Endothelial cell of umbilical vein (primary cell): ENCODE results near the gene PECR. TPM values are rescaled to one million over a fixed set of nuclear protein-coding genes. Genes with fewer than 3 reads are reported as not detected.

Experiments used
- BruUV-seq: library from RNA; stranded (reverse); fragments of 400-500 nt; replicated peaks from 2 replicates; lab custom pipeline; 2021; lab: Mats Ljungman, UMichigan
- CTCF ChIA-PET: fragments of 300-600, 350-600 bp; sonication (Branson Sonifier 250); formaldehyde crosslinking; loops from one replicate; lab custom pipeline; 2021; ENCODE audit warnings: antibody characterized with exemption, inconsistent platforms; lab: Charles Lee
- POLR2A ChIA-PET: fragments of 300-600, 350-600 bp; sonication (Branson Sonifier 250); formaldehyde crosslinking; loops from one replicate; lab custom pipeline; 2021; ENCODE audit warnings: antibody characterized with exemption, inconsistent platforms; lab: Charles Lee
- DNase-seq: peaks from one replicate; pipeline ENCODE4 v3.0.0-alpha.2; 2011; ENCODE audit warnings: low read depth, low spot score
- FAIRE-seq: peaks from 2 replicates; lab custom pipeline; 2011; peaks lifted over from hg19 to GRCh38; lab: Jason Lieb, UNC
- H2AFZ ChIP-seq: 2 replicates; pipeline ENCODE4 v1.6.0; 2012; ENCODE audit warnings: low read depth, low read length, control low read depth, inconsistent platforms
- H3K27ac ChIP-seq: 2 replicates; pipeline ENCODE4 v1.5.1; 2011; ENCODE audit warnings: low read depth, mild to moderate bottlenecking, control low read depth, low read length, moderate library complexity; ENCODE audit not compliant: insufficient read depth
- H3K27me3 ChIP-seq, 2 experiments: 2 replicates each; pipeline versions ENCODE4 v1.6.0 to v1.6.1; 2011; ENCODE audit warnings: low read length in 2 of 2, mixed read lengths in 1 of 2; ENCODE audit not compliant: control insufficient read depth in 2 of 2, insufficient read depth in 2 of 2
- H3K36me3 ChIP-seq, 2 experiments: 2 replicates in 1 of 2; 3 replicates in 1 of 2; pipeline ENCODE4 v1.5.1; 2011; ENCODE audit warnings: low read length in 2 of 2, mild to moderate bottlenecking in 1 of 2, moderate library complexity in 1 of 2; ENCODE audit not compliant: control insufficient read depth in 2 of 2, insufficient read depth in 2 of 2; ENCODE audit errors: extremely low read depth in 1 of 2
- H3K4me1 ChIP-seq: 3 replicates; pipeline ENCODE4 v1.5.1; 2011; ENCODE audit warnings: mild to moderate bottlenecking, low read length; ENCODE audit not compliant: control insufficient read depth, insufficient read depth; ENCODE audit errors: extremely low read depth
- H3K4me2 ChIP-seq: 2 replicates; pipeline ENCODE4 v1.6.1; 2011; ENCODE audit warnings: low read length, control low read depth, mixed read lengths; ENCODE audit not compliant: insufficient read depth
- H3K4me3 ChIP-seq, 3 experiments: fragments of 200-600 bp in 1 of 3; sonication (generic), shearing (Covaris generic) in 1 of 3; replicated peaks in 1 of 3; 2 replicates each; pipeline ENCODE4 v1.5.1; 2011 to 2016; ENCODE audit warnings: control low read depth in 3 of 3, low read length in 3 of 3, mild to moderate bottlenecking in 2 of 3, inconsistent platforms in 1 of 3, low read depth in 1 of 3, moderate library complexity in 1 of 3; ENCODE audit not compliant: insufficient read depth in 1 of 3
- H3K79me2 ChIP-seq: 2 replicates; pipeline ENCODE4 v1.6.0; 2012; ENCODE audit warnings: low read length, inconsistent platforms; ENCODE audit not compliant: control insufficient read depth, insufficient read depth
- H3K9ac ChIP-seq: replicated peaks from 2 replicates; pipeline ENCODE3; 2011; ENCODE audit warnings: low read length, control low read depth; ENCODE audit not compliant: insufficient read depth; ENCODE audit errors: extremely low read depth
- H3K9me1 ChIP-seq: replicated peaks from 3 replicates; pipeline ENCODE4 v1.6.0; 2011; ENCODE audit warnings: mild to moderate bottlenecking, low read length; ENCODE audit not compliant: control insufficient read depth, insufficient read depth; ENCODE audit errors: extremely low read depth
- H3K9me3 ChIP-seq: replicated peaks from 2 replicates; pipeline ENCODE4 v1.5.1; 2012; ENCODE audit warnings: low read length, inconsistent platforms; ENCODE audit not compliant: control insufficient read depth, insufficient read depth
- H4K20me1 ChIP-seq: replicated peaks from 2 replicates; pipeline ENCODE3; 2011; ENCODE audit warnings: mild to moderate bottlenecking, low read length; ENCODE audit not compliant: control insufficient read depth, insufficient read depth; ENCODE audit errors: extremely low read depth
- FOS ChIP-seq: IDR thresholded peaks from 2 replicates; pipeline ENCODE4 v1.6.1; 2011; ENCODE audit warnings: mild to moderate bottlenecking, low read length, moderate library complexity, borderline replicate concordance; ENCODE audit not compliant: insufficient read depth
- JUN ChIP-seq: IDR thresholded peaks from 2 replicates; pipeline ENCODE4 v1.6.1; 2011; ENCODE audit warnings: borderline replicate concordance, low read depth; ENCODE audit not compliant: insufficient read length, insufficient read depth
- MYC ChIP-seq: IDR thresholded peaks from one replicate; pipeline ENCODE4 v1.6.1; 2011; ENCODE audit warnings: mild to moderate bottlenecking, low read depth, low read length
- POLR2A ChIP-seq: IDR thresholded peaks from 2 replicates; pipeline ENCODE4 v1.6.1; 2012; ENCODE audit warnings: low read depth, mild to moderate bottlenecking, control low read depth, low read length
- POLR2AphosphoS5 ChIP-seq: IDR thresholded peaks from 2 replicates; pipeline ENCODE4 v1.6.1; 2012; ENCODE audit warnings: low read depth, mild to moderate bottlenecking, control low read depth, low read length, moderate library complexity; ENCODE audit not compliant: insufficient read depth
- dilution Hi-C: fragments of 300-500 bp; cut with MboI; formaldehyde crosslinking; loops from one replicate; pipeline ENCODE4 v1.15.0; 2019; ENCODE audit warnings: low sequenced_read_pairs; ENCODE audit not compliant: extremely low pct_ligation_motif_present
- intact Hi-C: fragments of 100-400 bp; cut with micrococcal nuclease; formaldehyde crosslinking; loops from one replicate; pipeline ENCODE4 v1.10.0; 2022
- polyA plus RNA-seq, 4 experiments: library from polyadenylated mRNA; depleted of rRNA in 3 of 4; stranded (reverse) in 3 of 4; unstranded in 1 of 4; fragments of >200 nt; gene quantifications; 2 replicates each; pipeline versions ENCODE4 v1.2.1 to v1.2.3, GENCODE V29; 2011 to 2012; ENCODE audit warnings: missing spikeins in 1 of 4
- total RNA-seq: library from RNA; stranded (reverse); gene quantifications from 2 replicates; pipeline ENCODE4 v1.2.3, GENCODE V29; 2021
- TF ChIP-seq, protein P1 (sequence below), 2 donors: IDR thresholded peaks; 1 replicate in 1 of 2; 2 replicates in 1 of 2; pipeline ENCODE4 v1.5.1; 2011; ENCODE audit warnings: low read length in 2 of 2, mild to moderate bottlenecking in 2 of 2, moderate library complexity in 2 of 2, control low read depth in 1 of 2, inconsistent platforms in 1 of 2, low read depth in 1 of 2; ENCODE audit not compliant: insufficient read depth in 1 of 2; ENCODE audit errors: extremely low read depth in 1 of 2
- TF ChIP-seq, protein P2 (sequence below): IDR thresholded peaks from 2 replicates; pipeline ENCODE4 v1.6.1; 2011; ENCODE audit not compliant: insufficient read depth, insufficient read length

Gene PECR
- total and polyA plus RNA-seq, 2 donors (not counting 3 experiments of a cell fraction or from before 2014, with no cell fraction given): 4.1 to 6.2 TPM

DNA sequence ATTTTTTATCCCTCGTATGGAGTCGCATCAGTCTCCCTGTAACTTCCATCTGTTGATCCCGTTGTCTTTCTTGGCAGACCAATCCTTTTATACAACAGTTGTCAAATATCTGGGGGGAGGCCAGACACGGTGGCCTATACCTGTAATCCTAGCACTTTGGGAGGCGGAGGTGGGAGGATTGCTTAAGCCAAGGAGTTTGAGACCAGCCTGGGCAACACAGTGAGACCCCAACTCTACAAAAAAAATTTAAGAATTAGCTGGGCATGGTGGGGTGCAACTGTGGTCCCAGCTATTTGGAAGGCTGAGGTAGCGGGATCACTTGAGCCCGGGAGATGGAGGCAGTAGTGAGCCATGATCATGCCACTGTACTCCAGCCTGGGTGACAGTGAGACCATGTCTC lies 29.5 kb upstream of the PECR start:
- CTCF ChIA-PET: interaction anchor here (0.8 to 1.0 kb wide), 2 partner anchors 407 to 555 kb away, joined by 3 to 7 read pairs; no protein-coding TSS in a partner anchor
- H3K9me3 ChIP-seq: no peaks in the 10 kb centered on the region
- H3K9ac ChIP-seq: peak overlapping the region; percentile 100
- intact Hi-C loops: loop anchor here (2.0 to 10.0 kb wide), 3 partner anchors 386 to 556 kb away; partner anchors contain the start of genes IGFBP2 and RPL37A
- H3K4me1 ChIP-seq: peaks cover 29% of the 10 kb centered on the region
- dilution Hi-C loops: no loop called here
- peaks cover 51% of the 10 kb centered on the region for H3K79me2 ChIP-seq
- H4K20me1 ChIP-seq: no peaks in the 10 kb centered on the region
- H2AFZ ChIP-seq: no peak overlapping the region
- no peak overlapping the region for H3K27ac ChIP-seq
- no peak overlapping the region for H3K4me3 ChIP-seq
- peak overlapping the region; percentile 98 for H3K4me2 ChIP-seq
- H3K9me1 ChIP-seq: no peaks in the 10 kb centered on the region
- DNase-seq (no peak), FAIRE-seq (no peak)
- no TSS peak for BruUV-seq
- TF ChIP-seq, protein P1, sequence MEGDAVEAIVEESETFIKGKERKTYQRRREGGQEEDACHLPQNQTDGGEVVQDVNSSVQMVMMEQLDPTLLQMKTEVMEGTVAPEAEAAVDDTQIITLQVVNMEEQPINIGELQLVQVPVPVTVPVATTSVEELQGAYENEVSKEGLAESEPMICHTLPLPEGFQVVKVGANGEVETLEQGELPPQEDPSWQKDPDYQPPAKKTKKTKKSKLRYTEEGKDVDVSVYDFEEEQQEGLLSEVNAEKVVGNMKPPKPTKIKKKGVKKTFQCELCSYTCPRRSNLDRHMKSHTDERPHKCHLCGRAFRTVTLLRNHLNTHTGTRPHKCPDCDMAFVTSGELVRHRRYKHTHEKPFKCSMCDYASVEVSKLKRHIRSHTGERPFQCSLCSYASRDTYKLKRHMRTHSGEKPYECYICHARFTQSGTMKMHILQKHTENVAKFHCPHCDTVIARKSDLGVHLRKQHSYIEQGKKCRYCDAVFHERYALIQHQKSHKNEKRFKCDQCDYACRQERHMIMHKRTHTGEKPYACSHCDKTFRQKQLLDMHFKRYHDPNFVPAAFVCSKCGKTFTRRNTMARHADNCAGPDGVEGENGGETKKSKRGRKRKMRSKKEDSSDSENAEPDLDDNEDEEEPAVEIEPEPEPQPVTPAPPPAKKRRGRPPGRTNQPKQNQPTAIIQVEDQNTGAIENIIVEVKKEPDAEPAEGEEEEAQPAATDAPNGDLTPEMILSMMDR (IDR thresholded peaks at IDR 0.05; ENCODE audit: extremely low read depth in 1 of 2, insufficient read depth in 1 of 2, low read depth in 1 of 2, low read length in 2 of 2): no peak
- TF ChIP-seq POLR2A (no peak), FOS (no peak), MYC (no peak), POLR2AphosphoS5 (no peak), JUN (no peak)
- TF ChIP-seq, protein P2, sequence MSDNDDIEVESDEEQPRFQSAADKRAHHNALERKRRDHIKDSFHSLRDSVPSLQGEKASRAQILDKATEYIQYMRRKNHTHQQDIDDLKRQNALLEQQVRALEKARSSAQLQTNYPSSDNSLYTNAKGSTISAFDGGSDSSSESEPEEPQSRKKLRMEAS: no peak
- POLR2A ChIA-PET: no interaction called here
- H3K36me3 ChIP-seq: peaks cover 10 to 21% of the 10 kb centered on the region in 2 experiments
- no peaks in the 10 kb centered on the region for H3K27me3 ChIP-seq
